HG02870 (cell line): ENCODE measurements around the gene MAD2L1BP.
A peak's percentile ranks its signal among the peaks of the same experiment; 100 is the strongest.
"Not testable (repeated sequence)": the region's sequence is repeated elsewhere in the genome, so short reads cannot be mapped to it uniquely, and the experiment has no call there.

Experiments used
- ATAC-seq: cut with Tn5 transposase; IDR thresholded peaks from one replicate; pipeline ENCODE4 v1.9.1; 2021; ENCODE audit warnings: mild to moderate bottlenecking, moderate library complexity; ENCODE audit not compliant: unreplicated experiment

The MAD2L1BP gene, protein sequence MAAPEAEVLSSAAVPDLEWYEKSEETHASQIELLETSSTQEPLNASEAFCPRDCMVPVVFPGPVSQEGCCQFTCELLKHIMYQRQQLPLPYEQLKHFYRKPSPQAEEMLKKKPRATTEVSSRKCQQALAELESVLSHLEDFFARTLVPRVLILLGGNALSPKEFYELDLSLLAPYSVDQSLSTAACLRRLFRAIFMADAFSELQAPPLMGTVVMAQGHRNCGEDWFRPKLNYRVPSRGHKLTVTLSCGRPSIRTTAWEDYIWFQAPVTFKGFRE

DNA sequence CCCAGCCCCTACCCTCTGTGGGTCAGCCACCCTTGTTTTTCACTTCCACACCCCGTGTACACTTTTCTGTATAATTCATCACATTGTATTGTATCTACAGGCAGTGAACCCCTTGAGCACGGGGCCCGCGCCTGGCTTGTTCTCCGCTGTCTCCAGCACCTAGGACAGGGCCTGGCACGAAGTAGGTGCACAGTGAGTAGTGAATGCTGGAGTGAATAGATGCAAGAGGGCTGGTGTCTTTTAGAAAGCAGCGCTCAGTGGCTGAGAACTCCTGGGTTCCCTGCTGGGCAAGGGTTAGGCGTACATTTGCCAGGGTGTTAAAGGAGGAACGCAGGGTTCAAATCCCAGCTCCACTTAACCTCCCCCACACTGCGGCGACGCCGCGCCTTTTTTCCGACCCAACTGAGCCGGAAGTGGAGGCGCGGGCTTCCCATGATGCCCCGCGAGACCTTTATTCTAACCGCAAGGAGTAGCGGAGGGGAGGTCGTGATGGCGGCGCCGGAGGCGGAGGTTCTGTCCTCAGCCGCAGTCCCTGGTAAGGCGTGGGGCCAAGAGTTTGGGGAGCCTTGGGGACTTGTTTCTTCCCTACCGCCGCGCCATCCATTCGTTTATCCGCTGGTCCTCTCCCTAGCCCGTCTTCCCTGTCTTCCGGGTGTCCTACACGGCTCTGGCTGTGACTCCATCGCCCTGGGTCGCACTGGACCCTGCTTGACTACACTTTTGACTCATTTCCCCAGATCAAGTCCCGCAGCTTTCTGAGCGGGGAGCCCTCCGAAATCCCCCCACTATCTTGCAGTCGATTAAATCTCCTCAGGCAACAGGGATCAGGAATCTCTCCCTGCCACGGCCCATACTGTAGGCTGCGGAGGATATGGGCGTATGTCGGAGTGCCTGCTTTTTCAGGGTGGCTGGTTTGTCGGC is at the start of gene MAD2L1BP:
Gene MAD2L1BP, plus strand, starts transcription at position 454 of the 921 bp plus-strand sequence. Its CDS starts 36 bp downstream, at position 490.
- ATAC-seq: peak; percentile 76

DNA sequence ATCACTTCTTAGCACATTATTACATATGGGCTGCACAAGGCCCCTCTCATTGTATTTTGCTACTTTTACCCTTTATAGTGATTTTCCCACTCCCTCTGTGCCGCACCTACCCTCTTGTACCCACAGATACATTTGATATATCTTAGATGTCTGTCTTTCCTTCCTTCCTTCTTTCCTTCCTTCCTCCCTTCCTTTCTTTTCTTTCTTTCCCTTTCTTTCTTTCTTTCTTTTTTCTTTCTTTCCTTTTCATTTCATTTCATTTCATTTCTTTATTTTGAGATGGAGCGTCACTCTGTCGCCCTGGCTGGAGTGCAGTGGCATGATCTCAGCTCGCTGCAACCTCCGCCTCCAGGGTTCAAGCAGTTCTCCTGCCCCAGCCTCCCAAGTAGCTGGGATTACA is 47.4 kb upstream of the MAD2L1BP start:
- ATAC-seq: no peak

DNA sequence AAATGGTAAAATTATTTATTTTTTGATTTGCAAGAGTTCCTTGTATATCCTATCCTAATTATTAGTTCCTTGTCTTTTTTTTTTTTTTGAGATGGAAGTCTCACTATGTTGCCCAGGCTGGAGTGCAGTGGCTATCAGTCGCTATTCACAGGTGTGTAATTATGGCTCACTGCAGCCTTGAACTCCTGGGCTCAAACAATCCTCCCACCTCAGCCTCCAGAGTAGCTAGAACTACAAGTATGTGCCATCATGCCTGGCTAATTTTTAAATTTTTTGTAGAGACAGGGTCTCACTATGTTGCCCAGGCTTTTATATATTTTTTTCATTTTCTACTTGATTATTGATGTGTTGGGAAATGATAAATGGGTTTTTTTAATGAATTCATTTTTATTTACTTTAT is 46.1 kb upstream of the MAD2L1BP start:
- not testable (repeated sequence) for ATAC-seq

DNA sequence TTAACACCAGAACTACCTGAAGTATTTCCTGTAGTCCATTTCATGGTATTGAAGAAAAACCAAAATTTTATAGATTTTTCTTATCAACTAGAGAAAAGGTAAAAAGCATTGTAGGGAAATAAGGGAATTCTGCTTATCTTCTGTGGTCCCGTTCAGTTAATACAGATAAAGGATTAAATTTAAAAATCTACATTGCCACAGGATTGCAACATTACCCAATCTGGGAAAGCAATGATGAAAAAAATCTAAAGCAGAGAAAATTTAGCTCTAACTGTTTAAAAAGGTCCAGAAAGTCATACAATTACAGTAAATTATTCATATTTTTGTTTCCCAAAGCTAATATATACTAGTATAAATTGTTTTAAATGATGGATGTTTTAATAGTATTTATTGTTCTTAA is 41.7 kb upstream of the MAD2L1BP start:
- no peak for ATAC-seq

DNA sequence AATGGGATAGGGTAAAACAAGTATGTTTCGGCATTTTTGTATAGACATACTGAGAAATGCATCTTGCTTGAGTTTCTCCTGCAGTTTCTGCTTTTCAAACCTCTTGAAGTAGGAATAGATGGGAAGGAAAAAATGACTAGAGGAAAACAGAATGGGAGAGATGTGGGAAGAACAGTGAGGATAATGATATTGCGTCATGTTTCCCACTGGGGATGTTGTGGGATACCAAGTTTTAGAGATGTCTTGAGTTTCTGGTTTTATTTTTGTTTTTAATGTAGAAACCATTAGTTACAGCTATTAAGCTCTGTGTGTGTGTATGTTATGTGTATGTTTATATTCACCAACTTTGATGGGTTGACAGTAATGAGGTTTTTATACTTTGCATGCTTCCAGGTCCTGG is 35.0 kb upstream of the MAD2L1BP start:
- no peak for ATAC-seq

DNA sequence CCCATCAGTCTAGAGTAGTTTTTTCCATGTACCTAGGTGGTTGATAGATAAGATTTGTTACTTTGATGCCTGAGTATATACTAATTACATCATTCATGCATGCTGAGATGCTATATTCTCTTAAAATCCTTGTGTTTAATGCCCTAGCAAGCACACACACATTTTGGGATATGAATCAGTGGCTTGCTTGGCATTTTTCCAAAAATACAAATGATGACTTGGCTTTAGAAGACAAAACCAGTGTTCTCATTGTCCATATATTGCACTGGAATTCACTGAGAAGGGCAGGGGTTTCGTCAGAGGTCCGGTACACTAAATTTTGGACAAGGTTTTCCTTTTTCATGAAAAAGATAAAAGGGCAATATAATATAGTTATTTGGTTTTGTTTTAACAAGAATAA is 31.5 kb upstream of the MAD2L1BP start:
- ATAC-seq: no peak

DNA sequence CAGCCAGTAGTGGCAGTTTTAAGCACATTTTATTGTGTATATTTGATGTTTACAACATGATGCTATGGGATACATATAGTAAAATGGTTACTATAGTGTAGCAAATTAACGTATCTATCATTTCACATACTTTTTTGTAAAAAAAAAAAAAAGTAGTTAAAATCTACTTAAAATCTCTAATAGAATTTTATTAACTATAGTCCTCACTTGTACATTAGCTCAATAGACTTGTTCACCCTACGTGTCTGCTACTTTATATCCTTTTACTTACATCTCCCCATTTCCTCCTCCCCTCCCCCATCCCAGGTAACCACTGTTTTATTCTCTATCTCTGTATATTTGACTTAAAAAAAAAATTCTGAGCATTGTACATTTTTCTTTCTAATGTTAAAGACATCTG is 29.6 kb upstream of the MAD2L1BP start:
- no peak for ATAC-seq

DNA sequence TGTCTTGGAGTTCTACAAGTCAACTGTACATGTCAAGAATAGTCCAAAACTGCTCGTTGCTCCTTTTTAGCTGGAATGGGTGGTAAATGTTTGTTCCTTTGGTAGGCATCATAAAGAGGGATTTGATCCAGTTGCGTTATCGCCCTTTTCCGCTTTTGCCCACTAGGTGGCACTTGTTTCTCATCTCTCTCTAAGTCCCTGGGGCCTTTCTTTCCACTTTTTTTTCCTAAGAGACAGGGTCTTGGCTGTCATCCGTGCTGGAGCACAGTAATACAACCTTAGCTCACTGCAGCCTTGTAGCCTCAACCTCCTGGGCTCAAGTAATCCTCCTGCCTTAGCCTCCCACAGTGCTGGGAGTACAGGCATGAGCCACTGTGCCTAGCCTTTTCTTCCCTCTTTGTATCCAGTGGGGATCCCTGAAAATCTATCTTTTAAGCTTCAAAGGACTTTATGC is 27.3 kb upstream of the MAD2L1BP start:
- no peak for ATAC-seq

DNA sequence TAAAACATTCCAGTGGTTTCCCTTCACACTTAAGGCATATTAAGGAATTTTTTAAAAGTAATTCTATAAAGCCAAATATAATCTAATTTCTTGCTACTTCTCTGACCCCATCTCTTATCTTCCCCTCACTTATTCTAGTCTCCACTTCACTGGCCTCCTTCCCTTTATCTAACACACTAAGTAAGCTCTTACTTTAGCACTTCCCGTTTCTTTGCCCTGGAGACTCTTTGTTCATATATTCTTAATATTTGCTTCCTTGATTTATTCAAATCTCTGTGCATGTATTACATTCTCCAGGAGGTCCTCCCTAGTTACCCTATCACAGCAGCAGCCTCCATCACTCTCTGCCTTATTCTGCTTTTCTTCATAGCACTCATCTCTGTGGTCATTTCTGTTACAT is 26.8 kb upstream of the MAD2L1BP start:
- no peak for ATAC-seq

DNA sequence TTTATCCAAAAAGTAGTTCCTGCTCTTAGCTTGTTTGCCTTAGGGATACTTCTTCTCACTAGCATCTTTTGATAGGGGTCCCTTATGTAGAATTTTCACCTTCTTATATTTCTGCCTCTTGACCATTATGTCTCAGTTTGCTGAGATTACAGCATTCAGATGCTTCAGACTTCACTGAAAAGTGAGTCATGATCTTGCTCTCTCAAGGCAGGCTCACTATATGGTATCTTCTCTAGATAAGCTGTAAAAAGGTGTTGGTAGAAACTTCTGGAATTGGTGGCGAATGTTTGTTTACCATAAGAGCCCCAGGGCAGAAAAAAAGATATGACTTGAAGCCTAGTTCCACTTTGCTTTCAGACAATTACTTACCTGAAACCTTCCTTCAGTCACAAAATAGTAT is 26.2 kb upstream of the MAD2L1BP start:
- no peak for ATAC-seq

DNA sequence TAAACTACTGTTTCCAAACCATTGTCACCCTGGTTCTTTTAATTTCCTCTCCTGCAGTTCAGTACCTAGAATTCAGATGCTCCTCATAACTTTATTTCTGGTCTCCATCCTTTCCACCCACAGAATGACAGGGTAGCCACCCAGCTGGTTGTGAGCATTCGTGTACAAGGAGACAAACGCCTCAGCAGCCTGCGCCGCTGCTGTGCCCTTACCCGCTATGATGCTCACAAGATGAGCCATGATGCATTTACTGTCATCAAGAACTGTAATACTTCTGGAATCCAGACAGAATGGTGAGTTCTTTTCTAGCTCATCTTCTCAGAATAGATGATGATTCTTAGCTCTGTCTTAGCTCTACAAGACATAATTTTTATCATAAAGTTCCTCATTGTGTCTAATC is 25.2 kb upstream of the MAD2L1BP start:
- ATAC-seq: no peak

DNA sequence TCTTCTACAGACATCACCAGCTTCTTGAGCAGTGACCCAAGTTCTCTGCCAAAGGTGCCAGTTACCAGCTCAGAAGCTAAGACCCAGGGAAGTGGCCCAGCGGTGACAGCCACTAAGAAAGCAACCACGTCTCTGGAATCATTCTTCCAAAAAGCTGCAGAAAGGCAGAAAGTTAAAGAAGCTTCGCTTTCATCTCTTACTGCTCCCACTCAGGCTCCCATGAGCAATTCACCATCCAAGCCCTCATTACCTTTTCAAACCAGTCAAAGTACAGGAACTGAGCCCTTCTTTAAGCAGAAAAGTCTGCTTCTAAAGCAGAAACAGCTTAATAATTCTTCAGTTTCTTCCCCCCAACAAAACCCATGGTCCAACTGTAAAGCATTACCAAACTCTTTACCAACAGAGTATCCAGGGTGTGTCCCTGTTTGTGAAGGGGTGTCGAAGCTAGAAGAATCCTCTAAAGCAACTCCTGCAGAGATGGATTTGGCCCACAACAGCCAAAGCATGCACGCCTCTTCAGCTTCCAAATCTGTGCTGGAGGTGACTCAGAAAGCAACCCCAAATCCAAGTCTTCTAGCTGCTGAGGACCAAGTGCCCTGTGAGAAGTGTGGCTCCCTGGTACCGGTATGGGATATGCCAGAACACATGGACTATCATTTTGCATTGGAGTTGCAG is 21.8 kb upstream of the MAD2L1BP start:
- no peak for ATAC-seq

DNA sequence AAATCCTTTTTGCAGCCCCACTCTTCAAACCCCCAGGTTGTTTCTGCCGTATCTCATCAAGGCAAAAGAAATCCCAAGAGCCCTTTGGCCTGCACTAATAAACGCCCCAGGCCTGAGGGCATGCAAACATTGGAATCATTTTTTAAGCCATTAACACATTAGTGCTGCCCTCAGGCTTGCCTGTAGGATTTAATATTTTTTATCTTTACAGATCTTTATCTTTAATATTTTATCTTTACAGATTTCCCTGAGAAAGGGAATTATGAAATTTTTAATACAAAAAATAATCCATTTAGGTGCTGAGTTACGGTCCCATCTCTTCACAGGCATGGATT is 21.3 kb upstream of the MAD2L1BP start:
- ATAC-seq: no peak

DNA sequence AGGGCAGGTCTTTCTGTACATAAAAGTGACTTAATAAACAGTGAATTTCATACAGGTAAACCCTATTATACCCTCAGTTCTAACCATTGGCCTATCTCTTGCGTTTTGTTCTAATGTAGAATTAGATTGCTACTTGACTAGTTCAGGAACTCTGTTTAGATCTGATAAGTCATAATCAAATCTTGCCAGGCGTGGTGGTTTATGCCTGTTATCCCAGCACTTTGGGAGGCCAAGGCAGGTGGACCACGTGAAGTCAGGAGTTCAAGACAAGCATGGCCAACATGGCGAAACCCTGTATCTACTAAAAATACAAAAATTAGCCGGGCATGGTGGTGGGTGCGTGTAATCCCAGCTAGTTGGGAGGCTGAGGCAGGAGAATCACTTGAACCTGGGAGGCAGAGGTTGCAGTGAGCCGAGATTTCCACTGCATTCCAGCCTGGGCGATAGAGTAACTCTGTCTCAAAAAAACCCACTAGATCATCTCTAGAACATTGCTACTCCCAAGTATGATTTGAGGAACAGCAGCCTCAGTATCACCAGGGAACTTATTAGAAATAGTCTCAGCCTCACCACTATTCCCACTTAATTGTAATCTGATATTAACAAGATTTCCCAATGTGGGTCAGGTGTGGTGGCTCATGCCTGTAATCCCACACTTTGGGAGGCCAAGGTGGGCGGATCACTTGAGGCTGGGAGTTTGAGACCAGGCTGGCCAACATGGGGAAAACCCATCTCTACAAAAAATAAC is 18.7 kb upstream of the MAD2L1BP start:
- ATAC-seq: no peak

DNA sequence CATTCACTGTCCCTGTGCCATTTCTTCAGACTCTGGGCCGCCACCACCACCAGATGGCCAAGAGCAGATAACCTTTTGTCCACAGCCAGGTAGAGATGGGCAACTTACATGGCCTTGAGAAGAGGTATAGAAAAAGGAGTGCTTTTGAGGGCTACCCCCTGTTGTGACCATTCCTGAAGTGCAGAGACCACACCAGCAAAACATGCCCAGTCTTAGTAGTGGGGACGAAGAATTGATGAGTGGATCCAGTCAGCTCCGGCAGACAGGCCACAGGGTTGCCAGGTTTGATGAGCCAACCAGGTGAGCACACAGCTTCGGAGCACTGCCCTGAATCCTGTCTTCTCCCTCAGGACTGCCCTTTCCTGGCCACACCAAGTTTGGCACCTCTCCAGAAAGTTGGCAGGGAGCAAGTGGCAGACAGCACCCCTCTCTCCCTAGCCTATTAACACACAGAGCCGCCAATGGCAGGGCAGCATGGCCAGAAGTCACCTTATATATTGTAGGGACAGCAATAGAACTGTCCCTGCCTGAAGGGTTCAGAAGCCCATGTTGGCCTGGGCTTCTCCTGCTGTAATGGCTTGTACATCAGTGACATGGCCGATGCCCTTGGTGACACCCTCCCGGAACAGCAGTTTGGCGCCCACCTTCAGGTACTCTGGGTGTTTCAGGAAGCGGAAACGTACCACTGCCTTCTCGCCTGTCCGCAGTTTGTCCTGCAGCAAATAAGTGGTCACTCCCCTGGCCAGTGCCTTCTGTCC is 14.4 kb upstream of the MAD2L1BP start:
- no peak for ATAC-seq

DNA sequence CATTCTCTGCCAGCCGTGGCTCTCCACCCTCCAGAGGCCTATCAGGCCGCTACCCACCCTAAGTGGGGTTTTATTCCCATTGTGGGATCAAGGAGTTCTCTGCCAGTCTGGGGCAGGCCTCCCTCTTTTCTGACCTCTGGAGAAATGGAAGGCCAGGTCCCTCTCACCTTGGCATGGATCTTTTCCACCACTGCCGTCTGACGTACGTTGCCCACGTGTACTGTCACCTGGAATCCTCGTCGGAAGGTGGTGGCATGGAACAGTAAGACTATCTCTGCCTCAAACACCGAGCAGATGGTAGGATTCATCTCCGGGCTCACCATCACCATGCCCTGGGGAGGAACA is 13.8 kb upstream of the MAD2L1BP start:
- ATAC-seq: no peak

DNA sequence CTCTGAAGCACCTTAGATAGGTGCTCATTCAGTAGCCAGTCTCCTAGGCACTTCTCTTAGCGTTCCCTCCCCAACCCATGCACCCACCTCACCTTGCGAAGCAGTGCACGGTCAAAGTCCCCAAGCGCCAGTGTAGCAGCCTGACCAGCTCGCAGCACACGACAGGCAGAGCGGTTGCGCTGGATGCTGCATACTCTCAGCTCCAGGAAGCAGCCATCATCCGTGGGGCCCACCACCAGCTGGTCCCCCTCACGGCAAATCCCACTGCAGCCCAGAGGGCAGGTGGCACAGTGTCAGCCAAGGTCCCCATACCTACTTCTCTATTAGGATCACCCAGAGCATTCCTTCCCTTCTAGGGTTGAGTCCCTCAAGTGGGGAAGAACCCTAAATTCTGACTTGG is 13.1 kb upstream of the MAD2L1BP start:
- ATAC-seq: no peak

DNA sequence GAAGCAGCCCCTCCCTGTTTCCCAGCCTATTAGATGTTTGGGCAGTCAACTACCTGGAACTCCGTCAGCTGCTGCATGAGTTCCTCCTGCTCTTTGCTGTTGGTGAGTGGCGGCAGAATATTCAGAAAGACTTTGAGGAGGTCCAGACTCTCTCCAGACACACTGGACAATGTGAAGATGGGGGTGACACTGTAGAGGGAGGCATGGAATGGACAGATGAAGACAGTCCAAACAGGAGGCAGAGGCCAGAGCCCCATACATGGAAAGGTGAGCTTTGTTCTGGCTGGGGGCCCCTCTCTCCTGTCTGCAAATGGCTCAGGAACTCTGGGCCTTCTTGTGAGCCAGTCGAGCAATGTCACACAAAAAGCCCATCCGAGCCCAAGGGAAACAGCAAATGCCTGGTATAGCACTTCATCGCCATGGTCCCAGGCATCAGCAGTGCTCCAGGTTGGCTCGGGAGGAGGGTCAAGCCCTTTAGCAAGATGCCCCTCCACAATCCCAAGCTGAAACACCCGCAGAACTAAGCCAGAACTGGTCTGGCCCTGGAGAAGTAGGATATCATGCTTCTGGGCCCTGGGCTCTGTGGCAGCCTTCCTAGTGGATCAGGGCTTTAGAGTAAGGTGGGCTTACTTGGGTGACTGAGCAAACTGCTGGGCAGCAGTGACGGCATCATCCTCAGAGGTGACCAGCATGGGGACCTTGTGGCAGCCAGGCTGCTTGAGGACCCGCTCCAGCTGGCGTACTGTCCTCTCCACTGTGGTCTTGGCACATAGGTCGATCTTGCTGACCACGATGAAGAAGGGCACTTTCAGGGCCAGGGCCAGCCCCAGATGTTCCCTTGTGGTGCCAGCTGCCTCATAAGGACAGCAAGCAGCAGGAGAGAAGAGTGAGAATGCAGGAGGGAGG is 11.5 kb upstream of the MAD2L1BP start:
- no peak for ATAC-seq

DNA sequence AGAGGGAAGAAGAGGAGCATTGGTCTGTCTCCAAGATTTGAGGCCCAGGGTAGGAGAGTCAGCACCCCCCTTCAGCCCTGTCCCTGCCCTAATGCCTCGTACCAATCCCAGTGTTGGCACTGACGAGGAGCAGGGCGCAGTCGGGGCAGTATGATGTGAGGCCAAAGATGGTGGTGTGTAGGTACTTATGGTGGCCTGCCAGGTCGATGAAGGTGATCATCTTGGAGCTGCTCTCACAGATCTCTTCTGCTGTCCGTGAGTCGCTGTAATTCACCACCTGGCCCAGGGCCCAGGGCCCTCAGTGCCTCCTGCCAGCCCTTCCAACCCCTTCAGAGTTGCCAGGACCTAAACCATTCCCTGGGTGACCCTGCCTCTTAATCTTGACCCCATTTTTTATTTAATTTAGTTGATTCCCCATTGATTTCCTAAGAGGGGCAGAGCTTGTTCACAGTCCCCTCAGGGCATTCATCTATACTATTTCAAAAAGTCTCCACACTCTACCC is 10.8 kb upstream of the MAD2L1BP start:
- no peak for ATAC-seq
